ENCODE measurements around the gene NHERF2. TPM values are rescaled to one million over a fixed set of nuclear protein-coding genes. Genes with fewer than 3 reads are reported as not detected.

Gene NHERF2
- 1 to 10 TPM in 1 of 2 donors, under 1 TPM in 1; 0.21 to 2.9 TPM for total RNA-seq

- Mint-ChIP-seq H3K36me3 (ENCODE audit: low read depth) (no peaks in the 10 kb centered on the region), H3K27ac (no peak within 1 kb of the TSS), H3K27me3 (peaks cover 5% of the 10 kb centered on the region), H3K9me3 (no peaks in the 10 kb centered on the region), H3K4me3 (peak within 1 kb of the TSS; percentile 59), H3K4me1 (no peaks in the 10 kb centered on the region)
- ATAC-seq (replicated peaks) = no peak
Measured at GRCh38 chr16:2026461-2027023, at the start of gene NHERF2. Gene NHERF2, plus strand, starts transcription at chr16:2026902. Its CDS starts 104 bp downstream, at chr16:2027006.

DNA sequence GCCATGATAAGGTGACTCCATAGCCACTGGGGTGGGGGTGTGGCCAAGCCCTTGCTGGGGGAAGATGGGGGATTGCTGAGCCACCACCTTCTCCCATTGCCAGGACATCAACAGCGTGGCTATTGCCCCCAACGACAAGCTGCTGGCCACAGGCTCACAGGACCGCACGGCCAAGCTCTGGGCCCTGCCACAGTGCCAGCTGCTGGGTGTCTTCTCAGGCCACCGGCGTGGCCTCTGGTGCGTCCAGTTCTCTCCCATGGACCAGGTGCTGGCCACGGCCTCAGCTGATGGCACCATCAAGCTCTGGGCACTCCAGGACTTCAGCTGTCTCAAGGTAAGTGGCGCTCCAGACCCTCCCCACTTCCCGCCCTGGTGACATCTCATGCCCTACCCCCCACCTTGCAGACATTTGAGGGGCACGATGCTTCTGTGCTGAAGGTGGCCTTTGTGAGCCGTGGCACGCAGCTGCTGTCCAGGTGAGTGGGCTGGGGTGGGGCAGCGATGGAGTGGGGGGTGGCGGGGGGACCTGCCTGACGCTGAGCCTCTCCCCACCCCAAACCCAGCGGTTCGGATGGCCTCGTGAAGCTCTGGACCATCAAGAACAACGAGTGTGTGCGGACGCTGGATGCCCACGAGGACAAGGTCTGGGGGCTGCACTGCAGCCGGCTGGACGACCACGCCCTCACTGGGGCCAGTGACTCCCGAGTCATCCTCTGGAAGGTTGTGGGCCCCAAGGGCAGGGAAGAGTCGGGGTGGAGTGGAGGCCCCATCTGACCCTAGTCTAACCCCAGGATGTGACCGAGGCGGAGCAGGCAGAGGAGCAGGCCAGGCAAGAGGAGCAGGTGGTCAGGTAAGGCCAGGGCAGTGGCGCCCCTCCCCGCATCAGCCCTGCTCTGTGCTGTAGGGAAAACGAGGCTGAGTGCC lies 49.5 kb upstream of the NHERF2 start:
- no peaks in the 10 kb centered on the region for H3K9me3 Mint-ChIP-seq
- no peak overlapping the region for H3K27ac Mint-ChIP-seq
- peaks cover 5% of the 10 kb centered on the region for H3K4me1 Mint-ChIP-seq
- no peak for ATAC-seq (replicated peaks)
- no peak overlapping the region for H3K4me3 Mint-ChIP-seq
- peaks cover 52% of the 10 kb centered on the region for H3K36me3 Mint-ChIP-seq (ENCODE audit: low read depth)
- H3K27me3 Mint-ChIP-seq = peaks cover 3% of the 10 kb centered on the region

DNA sequence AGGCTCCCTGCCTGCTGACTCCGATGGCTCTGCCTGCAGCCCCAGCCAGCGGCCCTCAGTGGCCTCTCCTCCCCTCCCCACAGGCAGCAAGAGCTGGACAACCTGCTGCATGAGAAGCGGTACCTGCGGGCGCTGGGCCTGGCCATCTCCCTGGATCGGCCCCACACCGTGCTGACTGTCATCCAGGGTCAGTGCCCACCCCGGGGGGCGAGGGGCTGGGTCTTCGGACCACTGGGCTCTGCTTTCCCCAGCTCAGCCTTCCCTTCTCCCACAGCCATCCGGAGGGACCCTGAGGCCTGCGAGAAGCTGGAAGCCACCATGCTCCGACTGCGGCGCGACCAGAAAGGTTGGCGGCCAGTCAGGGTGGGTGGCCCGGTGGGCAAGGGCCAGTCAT lies 48.8 kb upstream of the NHERF2 start:
- H3K9me3 Mint-ChIP-seq = no peaks in the 10 kb centered on the region
- no peak for ATAC-seq (replicated peaks)
- peaks cover 2% of the 10 kb centered on the region for H3K4me1 Mint-ChIP-seq
- no peak overlapping the region for H3K27ac Mint-ChIP-seq
- peaks cover 48% of the 10 kb centered on the region for H3K36me3 Mint-ChIP-seq (ENCODE audit: low read depth)
- H3K4me3 Mint-ChIP-seq = no peak overlapping the region
- peaks cover 4% of the 10 kb centered on the region for H3K27me3 Mint-ChIP-seq

DNA sequence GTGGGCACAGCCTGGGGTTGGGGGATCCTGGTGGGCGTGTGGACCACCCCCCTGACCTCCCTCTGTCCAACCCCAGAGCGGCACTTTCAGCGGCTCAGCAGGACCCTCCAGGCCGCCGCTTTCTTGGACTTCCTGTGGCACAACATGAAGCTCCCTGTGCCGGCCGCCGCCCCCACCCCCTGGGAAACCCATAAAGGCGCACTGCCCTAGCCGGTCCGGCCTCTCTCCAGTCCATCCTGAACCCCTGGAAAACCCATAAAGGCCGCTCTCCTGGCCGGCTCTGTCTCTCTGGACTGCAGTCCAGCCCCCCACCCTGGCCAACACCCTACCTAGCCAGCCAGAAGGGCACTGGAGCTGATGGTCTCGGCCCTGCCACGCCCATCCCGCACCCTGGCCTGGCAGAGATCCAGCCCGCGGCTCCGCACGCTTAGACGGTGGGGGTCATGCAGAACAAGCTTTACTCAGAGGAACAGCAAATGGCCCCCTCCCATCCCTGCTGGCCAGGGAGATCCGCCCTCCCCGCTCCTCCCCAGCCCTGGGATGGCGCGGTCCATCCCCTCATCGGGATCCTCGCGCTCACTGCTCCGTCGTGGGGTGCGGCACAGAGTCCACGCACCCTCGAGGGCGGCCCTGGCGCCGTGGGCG lies 48.1 kb upstream of the NHERF2 start:
- no peaks in the 10 kb centered on the region for H3K4me1 Mint-ChIP-seq
- no peak overlapping the region for H3K4me3 Mint-ChIP-seq
- H3K9me3 Mint-ChIP-seq = no peaks in the 10 kb centered on the region
- no peak overlapping the region for H3K27ac Mint-ChIP-seq
- H3K36me3 Mint-ChIP-seq (ENCODE audit: low read depth) = peaks cover 45% of the 10 kb centered on the region
- H3K27me3 Mint-ChIP-seq = peaks cover 8% of the 10 kb centered on the region
- no peak for ATAC-seq (replicated peaks)

DNA sequence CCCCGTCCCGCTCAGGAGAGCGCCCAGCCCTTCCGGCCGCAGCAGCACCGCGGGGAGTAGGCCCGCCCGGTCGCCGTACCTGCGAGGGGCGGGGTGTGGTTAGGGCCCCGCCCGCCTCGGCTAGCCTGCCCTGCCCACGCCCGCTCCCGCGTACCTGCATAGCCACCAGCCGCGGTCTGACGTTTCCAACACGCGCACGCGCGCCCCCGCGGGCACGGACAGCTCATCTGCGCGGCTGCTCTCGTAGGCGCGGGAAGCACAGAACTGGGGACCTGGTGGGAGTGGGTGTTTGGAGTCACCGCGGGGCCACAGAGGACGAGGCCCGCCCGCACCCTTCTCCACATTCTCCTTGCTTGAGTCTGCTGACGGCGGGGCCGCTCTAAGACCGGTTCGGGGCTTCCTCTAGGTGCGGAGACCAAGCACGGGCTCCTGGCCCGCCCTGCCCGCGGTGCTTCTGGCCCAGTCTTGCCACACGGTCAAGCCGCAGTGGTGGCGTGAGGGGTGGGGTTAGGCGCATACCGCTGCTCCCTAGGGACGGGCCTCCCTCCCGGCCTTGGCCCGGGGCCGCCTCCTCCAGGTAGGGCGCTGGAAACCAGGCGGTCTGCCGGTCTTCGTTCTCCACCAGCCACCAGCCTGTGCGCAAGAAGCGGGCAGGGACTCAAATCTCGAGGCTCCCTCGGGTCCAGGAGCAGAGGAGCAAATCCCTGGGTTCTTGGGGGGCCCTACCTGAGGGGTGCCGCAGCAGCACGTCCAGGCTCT lies 47.3 kb upstream of the NHERF2 start:
- ATAC-seq (replicated peaks) = no peak
- Mint-ChIP-seq H3K27ac (no peak overlapping the region), H3K4me3 (no peak overlapping the region), H3K4me1 (no peaks in the 10 kb centered on the region), H3K9me3 (no peaks in the 10 kb centered on the region), H3K27me3 (peaks cover 8% of the 10 kb centered on the region), H3K36me3 (ENCODE audit: low read depth) (peaks cover 45% of the 10 kb centered on the region)

- Mint-ChIP-seq H3K9me3 (no peaks in the 10 kb centered on the region), H3K4me3 (no peak overlapping the region), H3K27ac (no peak overlapping the region), H3K4me1 (no peaks in the 10 kb centered on the region), H3K36me3 (ENCODE audit: low read depth) (peaks cover 37% of the 10 kb centered on the region), H3K27me3 (peaks cover 8% of the 10 kb centered on the region)
- no peak for ATAC-seq (replicated peaks)
Measured at GRCh38 chr16:1980030-1980769, 46.5 kb upstream of the NHERF2 start.

GRCh38 chr16:1980770-1981087 lies 46.0 kb upstream of the NHERF2 start:
- Mint-ChIP-seq H3K4me1 (no peaks in the 10 kb centered on the region), H3K4me3 (no peak overlapping the region), H3K27me3 (peaks cover 8% of the 10 kb centered on the region), H3K36me3 (ENCODE audit: low read depth) (peaks cover 32% of the 10 kb centered on the region), H3K27ac (no peak overlapping the region), H3K9me3 (no peaks in the 10 kb centered on the region)
- ATAC-seq (replicated peaks) = no peak

DNA sequence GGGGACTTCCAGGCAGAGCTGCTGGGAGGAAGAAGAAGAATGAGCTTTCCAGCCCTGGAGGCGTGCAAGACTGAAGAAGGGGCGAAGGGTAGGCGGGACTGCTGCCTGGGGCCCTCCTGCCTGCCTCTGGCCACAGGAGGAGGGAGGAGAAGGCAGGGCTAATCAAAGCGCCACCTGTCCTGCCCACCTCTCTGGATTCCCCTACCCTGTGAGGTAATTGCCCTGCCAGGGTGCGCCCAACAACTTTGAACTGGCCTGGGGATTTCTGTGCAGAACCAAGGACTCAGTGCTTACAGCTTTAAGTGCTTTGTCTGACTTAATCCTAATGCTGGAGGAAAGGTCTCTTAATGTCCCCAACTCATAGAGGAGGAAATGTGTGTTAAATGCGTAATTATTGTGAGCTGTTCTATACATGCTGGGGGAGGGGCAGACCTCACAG lies 45.3 kb upstream of the NHERF2 start, which contains the start of gene NOXO1:
NOXO1 (minus strand) TSS at position 72 of the 439 bp plus-strand sequence. CDS start 290 bp downstream, outside the sequence.
- ATAC-seq (replicated peaks) = no peak
- peaks cover 8% of the 10 kb centered on the region for H3K27me3 Mint-ChIP-seq
- H3K9me3 Mint-ChIP-seq = no peaks in the 10 kb centered on the region
- H3K4me3 Mint-ChIP-seq = peak within 1 kb of the TSS; percentile 79
- no peaks in the 10 kb centered on the region for H3K4me1 Mint-ChIP-seq
- no peak within 1 kb of the TSS for H3K27ac Mint-ChIP-seq
- peaks cover 25% of the 10 kb centered on the region for H3K36me3 Mint-ChIP-seq (ENCODE audit: low read depth)

DNA sequence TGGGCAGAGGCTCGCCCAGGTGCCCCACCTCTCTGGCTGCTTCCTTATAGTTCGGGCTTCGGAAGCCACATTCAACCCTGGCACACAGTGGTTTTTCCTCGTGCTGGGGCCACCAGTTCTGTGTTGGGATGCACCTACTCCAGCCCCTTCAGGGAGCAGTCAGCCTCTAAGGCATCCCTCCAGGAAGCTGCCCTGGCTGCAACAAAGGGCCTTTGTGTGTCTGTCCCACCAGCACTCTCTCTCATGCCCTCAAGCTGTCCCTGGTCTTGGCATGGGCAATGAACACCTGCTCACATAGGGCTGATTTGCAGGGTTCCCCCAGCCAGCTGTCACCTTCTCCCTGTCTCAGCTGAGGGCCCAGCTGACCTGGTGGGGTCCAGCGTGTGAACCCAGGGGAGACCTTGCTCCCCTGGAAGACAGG lies 44.7 kb upstream of the NHERF2 start:
- ATAC-seq (replicated peaks) = no peak
- H3K27me3 Mint-ChIP-seq = peaks cover 8% of the 10 kb centered on the region
- no peaks in the 10 kb centered on the region for H3K4me1 Mint-ChIP-seq
- peak overlapping the region; percentile 79 for H3K4me3 Mint-ChIP-seq
- peaks cover 19% of the 10 kb centered on the region for H3K36me3 Mint-ChIP-seq (ENCODE audit: low read depth)
- no peak overlapping the region for H3K27ac Mint-ChIP-seq
- H3K9me3 Mint-ChIP-seq = no peaks in the 10 kb centered on the region

DNA sequence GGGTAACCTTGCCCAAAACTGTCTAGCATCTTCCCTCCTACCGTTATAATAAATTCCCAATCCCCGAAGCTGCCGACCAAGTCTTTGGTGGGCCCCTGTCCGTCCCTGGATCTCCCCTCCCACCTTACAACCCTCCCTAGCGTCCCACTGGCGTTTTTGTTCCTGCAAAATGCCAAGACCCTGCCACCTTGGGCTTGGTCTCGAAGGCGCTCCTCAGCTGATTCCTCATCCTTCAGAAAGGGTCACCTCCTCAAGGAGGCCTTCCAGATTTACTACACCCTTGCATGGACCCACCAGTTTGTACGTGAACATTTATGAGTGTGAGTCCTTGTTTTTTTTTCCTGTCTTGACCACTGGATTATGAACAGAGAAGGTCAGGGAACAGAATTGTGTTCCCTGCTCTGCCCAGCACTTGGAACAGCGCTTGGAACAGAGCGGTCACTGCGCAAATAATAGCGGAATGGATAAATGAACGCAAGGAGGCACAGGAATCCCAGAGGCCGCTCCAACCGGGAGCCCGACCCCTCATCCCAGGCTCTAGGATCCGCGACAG lies 43.6 kb upstream of the NHERF2 start:
- H3K9me3 Mint-ChIP-seq = no peaks in the 10 kb centered on the region
- H3K27ac Mint-ChIP-seq = no peak overlapping the region
- H3K4me3 Mint-ChIP-seq = peak overlapping the region; percentile 79
- H3K27me3 Mint-ChIP-seq = peaks cover 8% of the 10 kb centered on the region
- ATAC-seq (replicated peaks) = no peak
- peaks cover 9% of the 10 kb centered on the region for H3K36me3 Mint-ChIP-seq (ENCODE audit: low read depth)
- no peaks in the 10 kb centered on the region for H3K4me1 Mint-ChIP-seq

- Mint-ChIP-seq H3K4me1 (no peaks in the 10 kb centered on the region), H3K36me3 (ENCODE audit: low read depth) (peaks cover 2% of the 10 kb centered on the region), H3K9me3 (no peaks in the 10 kb centered on the region), H3K4me3 (peak within 1 kb of the TSS; percentile 79), H3K27me3 (peaks cover 11% of the 10 kb centered on the region), H3K27ac (peak within 1 kb of the TSS; percentile 61)
- ATAC-seq (replicated peaks) = peak; percentile 92
Measured at GRCh38 chr16:1983544-1984346, 43.0 kb upstream of the NHERF2 start, which contains the start of gene GFER. Gene GFER, plus strand, starts transcription at chr16:1984193. Its CDS starts 26 bp downstream, at chr16:1984219.

- Mint-ChIP-seq H3K27me3 (peaks cover 14% of the 10 kb centered on the region), H3K9me3 (no peaks in the 10 kb centered on the region), H3K4me3 (peak overlapping the region; percentile 79), H3K4me1 (no peaks in the 10 kb centered on the region), H3K36me3 (ENCODE audit: low read depth) (no peaks in the 10 kb centered on the region), H3K27ac (peak overlapping the region; percentile 61)
- ATAC-seq (replicated peaks) = peak; percentile 34
Measured at GRCh38 chr16:1984347-1985225, 42.1 kb upstream of the NHERF2 start.
